ENCODE results near the gene VRK3.

VRK3 gene

DNA sequence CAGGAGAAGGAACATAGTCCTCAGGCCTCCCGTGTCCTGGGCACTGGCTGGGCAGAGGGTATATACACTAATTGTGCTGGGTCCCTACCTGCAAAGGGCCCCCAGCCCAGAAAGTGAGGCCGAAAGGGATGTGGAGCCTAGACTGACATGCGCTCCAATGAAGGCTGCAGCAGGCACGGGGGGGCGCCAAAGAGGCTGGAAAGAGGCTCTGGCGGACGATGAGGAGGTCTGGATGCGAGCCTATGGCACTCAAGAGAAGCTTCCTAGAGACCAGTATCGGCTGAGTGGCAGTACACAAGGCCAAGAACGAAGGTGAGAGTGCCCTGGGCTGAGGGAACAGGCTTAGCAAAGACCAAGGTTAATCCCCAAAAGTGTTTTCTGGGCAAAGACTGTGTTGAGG lies 16.6 kb downstream of the VRK3 start:
- Histone ChIP-seq H3K27me3 (replicated peaks; ENCODE audit: control insufficient read depth, insufficient read depth, low read length) (no peaks in the 10 kb centered on the region), H3K36me3 (ENCODE audit: control insufficient read depth, insufficient read depth, low read length) (peaks cover 19% of the 10 kb centered on the region), H3K4me3 (replicated peaks; ENCODE audit: low read depth, low read length) (no peak overlapping the region)
- TF ChIP-seq, protein P1, sequence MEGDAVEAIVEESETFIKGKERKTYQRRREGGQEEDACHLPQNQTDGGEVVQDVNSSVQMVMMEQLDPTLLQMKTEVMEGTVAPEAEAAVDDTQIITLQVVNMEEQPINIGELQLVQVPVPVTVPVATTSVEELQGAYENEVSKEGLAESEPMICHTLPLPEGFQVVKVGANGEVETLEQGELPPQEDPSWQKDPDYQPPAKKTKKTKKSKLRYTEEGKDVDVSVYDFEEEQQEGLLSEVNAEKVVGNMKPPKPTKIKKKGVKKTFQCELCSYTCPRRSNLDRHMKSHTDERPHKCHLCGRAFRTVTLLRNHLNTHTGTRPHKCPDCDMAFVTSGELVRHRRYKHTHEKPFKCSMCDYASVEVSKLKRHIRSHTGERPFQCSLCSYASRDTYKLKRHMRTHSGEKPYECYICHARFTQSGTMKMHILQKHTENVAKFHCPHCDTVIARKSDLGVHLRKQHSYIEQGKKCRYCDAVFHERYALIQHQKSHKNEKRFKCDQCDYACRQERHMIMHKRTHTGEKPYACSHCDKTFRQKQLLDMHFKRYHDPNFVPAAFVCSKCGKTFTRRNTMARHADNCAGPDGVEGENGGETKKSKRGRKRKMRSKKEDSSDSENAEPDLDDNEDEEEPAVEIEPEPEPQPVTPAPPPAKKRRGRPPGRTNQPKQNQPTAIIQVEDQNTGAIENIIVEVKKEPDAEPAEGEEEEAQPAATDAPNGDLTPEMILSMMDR (IDR thresholded peaks at IDR 0.05; ENCODE audit: insufficient read depth, low read length, poor library complexity, severe bottlenecking): no peak
- DNase-seq (ENCODE audit: extremely low read depth, insufficient read length): no peak

DNA sequence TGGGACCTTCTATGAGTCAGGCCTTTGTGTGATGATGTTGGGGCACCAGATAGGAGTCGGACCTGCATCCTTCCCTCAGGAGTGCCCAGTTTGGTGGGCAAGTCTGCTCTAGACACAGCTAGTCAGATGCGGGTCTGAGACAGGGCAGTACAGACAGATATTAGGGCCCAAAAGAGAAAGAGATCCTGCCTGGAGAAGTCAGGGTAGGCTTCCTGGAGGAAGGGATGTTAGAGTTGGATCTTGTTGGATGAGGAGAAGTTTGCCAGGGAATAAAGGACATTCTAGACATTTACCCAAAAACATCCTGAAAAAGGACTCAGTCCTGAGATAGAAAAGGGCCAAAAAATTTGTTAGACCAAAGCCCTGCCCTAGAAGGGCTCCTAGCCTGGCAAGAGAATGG lies 17.2 kb downstream of the VRK3 start:
- no peak for DNase-seq (ENCODE audit: extremely low read depth, insufficient read length)
- H3K4me3 ChIP-seq (replicated peaks; ENCODE audit: low read depth, low read length): no peak overlapping the region
- peaks cover 19% of the 10 kb centered on the region for H3K36me3 ChIP-seq (ENCODE audit: control insufficient read depth, insufficient read depth, low read length)
- no peaks in the 10 kb centered on the region for H3K27me3 ChIP-seq (replicated peaks; ENCODE audit: control insufficient read depth, insufficient read depth, low read length)
- TF ChIP-seq, protein P1 (IDR thresholded peaks at IDR 0.05; ENCODE audit: insufficient read depth, low read length, poor library complexity, severe bottlenecking): no peak

- TF ChIP-seq, protein P1 (IDR thresholded peaks at IDR 0.05; ENCODE audit: insufficient read depth, low read length, poor library complexity, severe bottlenecking): no peak
- H3K36me3 ChIP-seq (ENCODE audit: control insufficient read depth, insufficient read depth, low read length): peaks cover 22% of the 10 kb centered on the region
- no peak overlapping the region for H3K4me3 ChIP-seq (replicated peaks; ENCODE audit: low read depth, low read length)
- no peaks in the 10 kb centered on the region for H3K27me3 ChIP-seq (replicated peaks; ENCODE audit: control insufficient read depth, insufficient read depth, low read length)
- no peak for DNase-seq (ENCODE audit: extremely low read depth, insufficient read length)
Measured at GRCh38 chr19:50007170-50007569, 18.0 kb downstream of the VRK3 start.

DNA sequence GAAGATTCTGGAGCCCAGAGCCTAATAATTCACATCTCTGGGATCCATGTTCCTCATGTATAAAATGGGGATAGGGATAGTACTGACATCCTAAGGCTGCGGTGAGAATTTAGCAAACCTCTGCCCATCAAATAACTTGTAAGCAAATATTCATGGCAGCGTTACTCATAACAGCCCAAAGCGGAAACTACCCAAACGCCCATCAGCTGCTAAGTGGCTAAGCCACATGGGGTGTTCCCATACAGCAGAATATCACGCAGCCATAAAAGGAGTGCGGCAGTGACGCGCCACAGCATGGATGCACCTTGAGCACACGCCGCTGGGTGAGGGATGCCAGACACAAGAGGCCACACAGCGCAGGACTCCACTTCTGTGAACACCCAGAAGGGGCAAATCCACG lies 19.7 kb downstream of the VRK3 start:
- TF ChIP-seq, protein P1 (IDR thresholded peaks at IDR 0.05; ENCODE audit: insufficient read depth, low read length, poor library complexity, severe bottlenecking): no peak
- peak; percentile 29 for DNase-seq (ENCODE audit: extremely low read depth, insufficient read length)
- Histone ChIP-seq H3K4me3 (replicated peaks; ENCODE audit: low read depth, low read length) (no peak overlapping the region), H3K36me3 (ENCODE audit: control insufficient read depth, insufficient read depth, low read length) (peaks cover 33% of the 10 kb centered on the region), H3K27me3 (replicated peaks; ENCODE audit: control insufficient read depth, insufficient read depth, low read length) (no peaks in the 10 kb centered on the region)

DNA sequence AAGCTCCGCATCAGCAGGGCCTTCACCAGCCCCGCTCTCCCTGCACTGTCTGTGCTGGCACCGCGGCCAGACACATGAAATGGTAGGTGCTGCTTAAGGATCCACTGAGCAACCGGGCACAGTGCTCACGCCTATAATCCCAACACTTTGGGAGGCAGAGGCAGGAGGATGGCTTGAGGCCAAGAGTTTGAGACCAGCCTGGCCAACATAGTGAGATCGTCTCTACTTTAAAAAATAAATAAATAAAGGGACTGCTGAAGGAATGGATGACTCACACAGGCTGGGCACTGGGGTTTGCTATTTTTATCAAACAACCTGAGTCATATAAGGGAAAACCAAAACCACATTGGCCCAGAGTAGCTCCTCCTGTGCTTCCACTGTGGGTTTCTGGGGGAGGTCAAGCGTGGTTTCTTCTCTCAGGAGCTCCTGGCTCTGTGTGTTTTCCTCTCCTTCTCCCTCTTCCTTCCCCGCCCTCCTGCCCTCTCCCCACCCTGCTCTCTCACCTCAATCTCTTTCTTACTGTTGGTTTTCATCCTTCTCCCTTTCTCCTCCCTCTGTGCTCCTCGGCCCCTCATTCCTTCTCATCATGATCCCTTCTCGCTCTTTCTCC lies 21.3 kb downstream of the VRK3 start:
- no peak overlapping the region for H3K4me3 ChIP-seq (replicated peaks; ENCODE audit: low read depth, low read length)
- TF ChIP-seq, protein P1 (IDR thresholded peaks at IDR 0.05; ENCODE audit: insufficient read depth, low read length, poor library complexity, severe bottlenecking): no peak
- peaks cover 37% of the 10 kb centered on the region for H3K36me3 ChIP-seq (ENCODE audit: control insufficient read depth, insufficient read depth, low read length)
- peak; percentile 61 for DNase-seq (ENCODE audit: extremely low read depth, insufficient read length)
- no peaks in the 10 kb centered on the region for H3K27me3 ChIP-seq (replicated peaks; ENCODE audit: control insufficient read depth, insufficient read depth, low read length)

All from GM06990 (cell line).